Stimulated activated CD8-positive, alpha-beta memory T cell treated with anti-CD3 and anti-CD28 coated beads, Interleukin-7, amount 100 ng/mL, for 48 hours (primary cell): ENCODE results near the gene ZSCAN25.
"Not testable (repeated sequence)": the region's sequence is repeated elsewhere in the genome, so short reads cannot be mapped to it uniquely, and the experiment has no call there.

Source experiments
- DNase-seq, 2 donors: peaks; one replicate each; pipeline ENCODE4 v3.0.0-alpha.2; 2020; ENCODE audit warnings: low read depth in 1 of 2; ENCODE audit errors: extremely low read depth in 1 of 2

Gene ZSCAN25

GRCh38 chr7:99616359-99617191 lies at the start of gene ZSCAN25:
Gene ZSCAN25 (plus strand): TSS chr7:99616946. CDS start chr7:99619607, 2,661 bp downstream.
- peak; percentile 74 to 84 for DNase-seq

- not testable (repeated sequence) for DNase-seq
Observed at GRCh38 chr7:99568770-99569169, 48.0 kb upstream of the ZSCAN25 start.

DNA sequence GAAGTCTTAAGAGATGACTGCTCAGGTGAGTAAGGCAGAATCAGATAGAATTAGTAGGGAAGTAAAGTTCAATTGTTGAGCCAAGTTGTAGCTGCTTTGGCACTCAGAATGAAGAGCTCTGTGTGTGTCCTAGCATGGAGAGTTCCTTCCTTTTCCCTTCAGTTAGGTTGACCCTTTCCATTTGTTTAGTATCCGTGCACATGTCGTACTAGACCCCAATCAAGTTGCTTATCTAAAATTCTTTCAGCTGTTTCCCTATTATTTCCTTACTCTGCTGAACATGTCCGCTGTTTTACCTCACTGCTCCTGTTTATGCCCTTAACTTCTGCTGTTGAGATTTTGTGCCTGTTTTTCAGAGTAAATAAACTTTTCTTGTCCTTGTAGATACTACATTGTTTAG lies 45.0 kb upstream of the ZSCAN25 start:
- DNase-seq: no peak

DNA sequence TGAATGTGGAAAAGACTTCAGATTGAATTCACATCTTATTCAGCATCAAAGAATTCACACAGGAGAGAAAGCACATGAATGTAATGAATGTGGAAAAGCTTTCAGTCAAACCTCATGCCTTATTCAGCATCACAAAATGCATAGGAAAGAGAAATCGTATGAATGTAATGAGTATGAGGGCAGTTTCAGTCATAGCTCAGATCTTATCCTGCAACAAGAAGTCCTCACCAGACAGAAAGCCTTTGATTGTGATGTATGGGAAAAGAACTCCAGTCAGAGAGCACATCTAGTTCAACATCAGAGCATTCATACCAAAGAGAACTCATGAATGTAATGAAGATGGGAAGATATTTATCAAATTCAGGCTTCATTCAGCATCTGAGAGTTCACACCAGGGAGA lies 43.5 kb upstream of the ZSCAN25 start:
- DNase-seq: no peak

- DNase-seq: no peak
Observed at GRCh38 chr7:99576251-99576650, 40.5 kb upstream of the ZSCAN25 start.

- no peak for DNase-seq
Observed at GRCh38 chr7:99579281-99579955, 37.3 kb upstream of the ZSCAN25 start.

- peak in 1 of 2 donors; percentile 25 for DNase-seq
Observed at GRCh38 chr7:99579956-99580777, 36.6 kb upstream of the ZSCAN25 start.

- not testable (repeated sequence) for DNase-seq
Observed at GRCh38 chr7:99580778-99581332, 35.9 kb upstream of the ZSCAN25 start.

GRCh38 chr7:99588868-99589267 lies 27.9 kb upstream of the ZSCAN25 start:
- no peak for DNase-seq

- DNase-seq: no peak
Observed at GRCh38 chr7:99594948-99595745, 21.6 kb upstream of the ZSCAN25 start.

DNA sequence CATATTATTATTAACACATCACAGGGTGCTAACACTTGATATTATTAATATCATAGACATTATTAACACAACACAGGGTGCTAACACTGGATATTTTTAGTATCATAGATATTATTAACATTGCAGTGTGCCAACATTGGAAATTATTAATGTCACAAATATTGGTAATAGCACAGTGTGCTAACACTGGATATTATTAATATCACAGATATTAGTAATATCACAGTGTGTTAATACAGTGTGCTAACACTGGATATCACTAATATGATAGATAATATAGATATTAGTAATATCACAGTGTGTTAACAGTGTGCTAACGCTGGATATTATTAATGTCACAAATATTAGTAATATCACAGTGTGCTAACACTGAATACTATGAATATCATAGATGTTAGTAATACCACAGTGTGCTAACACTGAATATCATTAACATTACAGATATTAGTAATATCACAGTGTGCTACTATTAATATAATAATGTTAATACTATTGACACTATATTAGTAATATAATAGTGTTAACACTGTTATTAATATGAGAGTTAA lies 20.3 kb upstream of the ZSCAN25 start:
- DNase-seq: no peak

- no peak for DNase-seq
Observed at GRCh38 chr7:99597762-99598501, 18.8 kb upstream of the ZSCAN25 start, which contains the start of gene TMEM225B. Gene TMEM225B (plus strand): TSS chr7:99598267. CDS start chr7:99604389, 6,122 bp downstream.

GRCh38 chr7:99599836-99600235 lies 16.9 kb upstream of the ZSCAN25 start:
- DNase-seq: no peak

DNA sequence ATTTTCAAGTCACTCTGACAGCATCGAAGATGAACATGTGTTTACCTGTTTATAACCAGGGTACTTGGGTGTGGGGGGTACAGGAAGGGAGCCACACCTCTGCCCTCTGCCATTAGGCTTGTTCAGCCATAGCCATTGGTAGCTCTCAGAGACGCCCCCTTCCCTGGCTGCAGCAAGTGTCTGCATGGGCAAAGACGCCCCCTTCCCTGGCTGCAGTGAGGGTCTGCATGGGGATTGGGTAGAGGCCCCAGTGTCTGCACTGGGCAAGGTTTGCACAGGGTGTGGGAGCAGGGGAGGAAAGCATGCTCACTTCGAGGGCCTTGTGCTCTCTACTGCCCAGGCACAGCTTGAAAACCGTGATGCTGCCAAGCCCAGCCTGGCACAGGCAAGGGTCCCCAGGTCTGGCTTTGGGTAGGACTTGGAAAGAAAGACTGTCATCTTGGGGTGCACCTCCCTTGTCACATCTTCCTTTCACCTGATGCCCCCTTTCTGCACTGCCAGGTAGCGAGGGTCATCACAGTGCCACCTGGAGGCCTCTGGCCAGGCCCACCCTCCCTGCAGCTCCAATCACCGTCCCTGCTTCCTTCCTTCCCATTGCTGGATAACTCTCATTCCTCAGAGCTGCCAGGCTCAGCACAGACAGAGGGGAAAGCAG lies 15.0 kb upstream of the ZSCAN25 start:
- DNase-seq: no peak

- DNase-seq: no peak
Observed at GRCh38 chr7:99605527-99605926, 11.2 kb upstream of the ZSCAN25 start.

DNA sequence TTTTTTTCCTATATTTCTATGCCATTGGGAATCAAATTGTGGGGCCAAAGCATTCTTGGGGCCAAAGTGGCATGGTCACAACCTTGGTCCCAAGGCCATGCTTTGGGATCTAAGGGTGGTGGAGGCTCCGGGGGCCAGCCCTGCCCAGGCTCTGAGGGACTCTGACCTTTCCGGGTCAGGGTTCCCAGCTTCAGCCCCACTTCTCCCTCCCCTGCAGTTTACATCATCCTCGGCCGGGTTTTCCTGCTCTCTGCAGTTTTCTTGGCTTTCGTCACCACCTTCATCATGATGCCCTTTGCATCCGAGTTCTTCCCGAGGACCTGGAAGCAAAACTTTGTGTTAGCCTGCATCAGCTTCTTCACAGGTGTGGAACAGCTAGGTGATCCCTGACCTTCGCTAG lies 10.2 kb upstream of the ZSCAN25 start:
- DNase-seq: no peak

DNA sequence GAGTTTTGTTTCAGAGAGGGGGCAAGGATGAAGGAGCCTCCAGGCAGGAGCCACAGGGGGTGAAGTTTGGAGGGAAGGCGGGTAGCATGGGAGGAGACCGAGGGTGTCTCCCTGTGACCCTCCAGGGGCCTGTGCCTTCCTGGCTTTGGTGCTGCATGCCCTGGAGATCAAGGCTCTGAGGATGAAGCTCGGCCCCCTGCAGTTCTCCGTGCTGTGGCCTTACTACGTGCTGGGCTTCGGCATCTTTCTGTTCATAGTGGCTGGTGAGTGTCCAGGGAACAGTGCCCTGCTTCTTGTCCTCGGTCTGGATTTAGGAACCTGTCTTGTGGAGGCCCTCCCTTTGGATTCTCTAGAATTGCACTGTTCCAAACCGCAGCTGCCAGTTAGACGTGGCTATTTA lies 9.2 kb upstream of the ZSCAN25 start:
- no peak for DNase-seq

DNA sequence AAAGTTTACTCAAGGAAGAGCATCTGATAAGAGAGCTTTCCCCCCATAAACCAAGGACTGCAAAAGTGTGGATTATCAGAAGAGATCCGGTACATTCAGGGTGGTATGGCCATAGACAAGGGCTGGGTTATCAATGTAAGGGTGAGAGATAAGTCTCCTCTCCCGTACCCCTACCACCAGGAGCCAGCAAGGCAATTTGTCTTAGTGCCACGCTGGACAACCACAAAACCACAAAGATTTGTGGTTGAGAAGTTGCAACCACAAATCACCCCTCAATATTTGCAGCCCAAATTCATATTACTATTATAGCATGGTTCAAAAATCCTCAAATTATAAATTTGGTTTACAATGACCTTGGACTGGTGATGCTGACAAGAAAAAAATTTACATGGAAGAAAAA lies 2.3 kb upstream of the ZSCAN25 start:
- DNase-seq: no peak

DNA sequence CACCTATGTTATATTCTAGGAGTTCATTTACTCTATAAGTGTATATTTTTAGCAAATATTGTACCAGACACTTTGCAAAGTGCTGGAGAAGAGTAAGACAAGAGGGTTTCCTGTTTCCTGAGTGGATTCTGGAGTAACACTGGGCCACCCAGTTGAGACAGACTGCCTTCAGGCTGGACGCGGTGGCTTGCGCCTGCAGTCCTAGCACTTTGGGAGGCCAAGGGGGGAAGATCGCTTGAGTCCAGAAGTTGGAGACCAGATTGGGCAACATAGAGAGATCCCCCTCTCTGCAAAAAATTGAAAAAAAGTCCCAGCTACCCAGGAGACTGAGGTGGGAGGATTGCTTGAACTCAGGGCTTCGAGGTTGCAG lies 772 bp upstream of the ZSCAN25 start:
- DNase-seq: no peak
